Prostate gland (tissue), 2 donors: ENCODE data around the gene GATB. TPM values are rescaled to one million over a fixed set of nuclear protein-coding genes. Genes with fewer than 3 reads are reported as not detected.

Source experiments
- DNase-seq: peaks from one replicate; pipeline ENCODE4 v3.0.0-alpha.2; 2019; ENCODE audit warnings: low spot score
- H3K27ac ChIP-seq, 2 donors: fragments of 200-600 bp; sonication (generic); 2 replicates each; pipeline ENCODE4 v1.5.1; 2017 to 2019
- H3K27me3 ChIP-seq: fragments of 200-600 bp; sonication (generic); replicated peaks from 2 replicates; pipeline ENCODE4 v1.5.1; 2019; ENCODE audit not compliant: insufficient read depth
- H3K36me3 ChIP-seq, 2 donors: fragments of 200-600 bp; sonication (generic); 1 replicate in 1 of 2; 2 replicates in 1 of 2; pipeline versions ENCODE4 v1.5.1 to v1.8.1; 2017 to 2019
- H3K4me1 ChIP-seq: fragments of 200-600 bp; sonication (generic); replicated peaks from 2 replicates; pipeline ENCODE4 v1.5.1; 2019
- H3K4me3 ChIP-seq, 2 donors: fragments of 200-600 bp; sonication (generic); 2 replicates each; pipeline ENCODE4 v1.5.1; 2017 to 2019
- H3K9me3 ChIP-seq: fragments of 200-600 bp; sonication (generic); 2 replicates; pipeline ENCODE4 v1.5.1; 2017
- POLR2A ChIP-seq: fragments of 450-650 bp; IDR thresholded peaks from one replicate; pipeline ENCODE4 v1.6.1; 2016; ENCODE audit warnings: antibody characterized with exemption, mild to moderate bottlenecking
- POLR2AphosphoS5 ChIP-seq: sonication (generic); formaldehyde crosslinking; IDR thresholded peaks from one replicate; pipeline ENCODE4 v1.6.1; 2017; ENCODE audit warnings: antibody characterized with exemption
- WGBS: methylation state at CpG from one replicate; pipeline ENCODE4 v1.1.5; 2018; 5-methylcytosine and 5-hydroxymethylcytosine counted together
- intact Hi-C: fragments of 100-400 bp; cut with DNase I; formaldehyde crosslinking; loops from one replicate; pipeline ENCODE4 v1.14.2; 2022
- total RNA-seq, 2 donors: library from RNA; depleted of rRNA; stranded (reverse); fragments of >200 nt; gene quantifications; one replicate each; pipeline ENCODE4 v1.1.0, GENCODE V29; 2016
- TF ChIP-seq, protein P1 (sequence below), 4 experiments: fragments of 200-600 bp in 2 of 4; fragments of 450-650 bp in 2 of 4; sonication (generic) in 2 of 4; IDR thresholded peaks; 1 replicate in 3 of 4; 2 replicates in 1 of 4; pipeline ENCODE4 v1.5.1; 2016 to 2019; ENCODE audit warnings: antibody characterized with exemption in 4 of 4, mild to moderate bottlenecking in 2 of 4, moderate library complexity in 2 of 4

The GATB gene
- total RNA-seq, 2 donors from 2014 or later, result 15.8 to 38.7 TPM

- TF ChIP-seq, protein P1, sequence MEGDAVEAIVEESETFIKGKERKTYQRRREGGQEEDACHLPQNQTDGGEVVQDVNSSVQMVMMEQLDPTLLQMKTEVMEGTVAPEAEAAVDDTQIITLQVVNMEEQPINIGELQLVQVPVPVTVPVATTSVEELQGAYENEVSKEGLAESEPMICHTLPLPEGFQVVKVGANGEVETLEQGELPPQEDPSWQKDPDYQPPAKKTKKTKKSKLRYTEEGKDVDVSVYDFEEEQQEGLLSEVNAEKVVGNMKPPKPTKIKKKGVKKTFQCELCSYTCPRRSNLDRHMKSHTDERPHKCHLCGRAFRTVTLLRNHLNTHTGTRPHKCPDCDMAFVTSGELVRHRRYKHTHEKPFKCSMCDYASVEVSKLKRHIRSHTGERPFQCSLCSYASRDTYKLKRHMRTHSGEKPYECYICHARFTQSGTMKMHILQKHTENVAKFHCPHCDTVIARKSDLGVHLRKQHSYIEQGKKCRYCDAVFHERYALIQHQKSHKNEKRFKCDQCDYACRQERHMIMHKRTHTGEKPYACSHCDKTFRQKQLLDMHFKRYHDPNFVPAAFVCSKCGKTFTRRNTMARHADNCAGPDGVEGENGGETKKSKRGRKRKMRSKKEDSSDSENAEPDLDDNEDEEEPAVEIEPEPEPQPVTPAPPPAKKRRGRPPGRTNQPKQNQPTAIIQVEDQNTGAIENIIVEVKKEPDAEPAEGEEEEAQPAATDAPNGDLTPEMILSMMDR (IDR thresholded peaks at IDR 0.05), result no peak
- TF ChIP-seq POLR2A (no peak), POLR2AphosphoS5 (no peak)
- no peaks in the 10 kb centered on the region for H3K36me3 ChIP-seq
- H3K27ac ChIP-seq, result no peak overlapping the region
- DNase-seq, result no peak
- 48% methylated on average over 9 of the region's 9 CpGs for WGBS
- H3K27me3 ChIP-seq, result no peaks in the 10 kb centered on the region
- H3K4me3 ChIP-seq, result no peak overlapping the region
- H3K4me1 ChIP-seq, result no peaks in the 10 kb centered on the region
- no peaks in the 10 kb centered on the region for H3K9me3 ChIP-seq
- intact Hi-C loops, result no loop called here
These were observed 47.3 kb upstream of the GATB start for GRCh38 chr4:151808120-151808529.

- H3K4me3 ChIP-seq, result no peak overlapping the region
- H3K27ac ChIP-seq, result no peak overlapping the region
- no peak for DNase-seq
- no peaks in the 10 kb centered on the region for H3K27me3 ChIP-seq
- WGBS, result 71% methylated on average over 7 of the region's 7 CpGs
- H3K36me3 ChIP-seq, result no peaks in the 10 kb centered on the region
- TF ChIP-seq POLR2AphosphoS5 (no peak), POLR2A (no peak)
- TF ChIP-seq, protein P1 (IDR thresholded peaks at IDR 0.05), result no peak
- intact Hi-C loops, result no loop called here
- H3K4me1 ChIP-seq, result no peaks in the 10 kb centered on the region
- H3K9me3 ChIP-seq, result no peaks in the 10 kb centered on the region
These were observed 46.4 kb upstream of the GATB start for GRCh38 chr4:151807220-151807619.

DNA sequence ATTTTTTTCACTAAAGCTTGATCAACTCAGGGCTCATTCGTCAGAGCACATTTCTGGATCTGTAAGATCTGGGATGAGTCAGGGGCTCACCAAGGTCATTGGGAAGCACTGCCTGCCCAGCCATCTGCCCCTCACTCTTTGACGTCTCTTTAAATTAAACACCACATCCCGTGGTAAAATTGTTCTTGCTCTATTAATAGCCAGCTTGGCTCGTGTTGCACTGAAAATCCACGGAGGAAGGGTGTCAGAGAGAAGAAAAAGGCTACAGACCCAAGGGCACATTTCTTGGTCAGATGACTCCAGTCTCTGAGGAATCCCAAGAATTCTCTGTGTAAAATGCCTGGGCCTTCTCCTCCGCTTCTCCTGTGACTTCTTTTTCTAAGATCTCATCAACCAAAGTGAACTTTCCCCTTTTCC, 45.7 kb upstream of the GATB start:
- DNase-seq, result no peak
- no peaks in the 10 kb centered on the region for H3K9me3 ChIP-seq
- H3K4me1 ChIP-seq, result no peaks in the 10 kb centered on the region
- no peak overlapping the region for H3K4me3 ChIP-seq
- H3K27me3 ChIP-seq, result no peaks in the 10 kb centered on the region
- no peaks in the 10 kb centered on the region for H3K36me3 ChIP-seq
- intact Hi-C loops, result no loop called here
- H3K27ac ChIP-seq, result no peak overlapping the region
- 39% methylated on average over 6 of the region's 6 CpGs for WGBS
- TF ChIP-seq POLR2A (no peak), POLR2AphosphoS5 (no peak)
- TF ChIP-seq, protein P1 (IDR thresholded peaks at IDR 0.05), result no peak

- Histone ChIP-seq H3K36me3 (no peaks in the 10 kb centered on the region), H3K4me3 (no peak overlapping the region), H3K27me3 (no peaks in the 10 kb centered on the region), H3K27ac (no peak overlapping the region), H3K9me3 (no peaks in the 10 kb centered on the region), H3K4me1 (no peaks in the 10 kb centered on the region)
- no peak for DNase-seq
- WGBS, result 81% methylated on average over 1 of the region's 1 CpG
- intact Hi-C loops, result no loop called here
- TF ChIP-seq, protein P1 (IDR thresholded peaks at IDR 0.05), result no peak
- TF ChIP-seq POLR2A, result no peak
- no peak for TF ChIP-seq POLR2AphosphoS5
These were observed 44.0 kb upstream of the GATB start for GRCh38 chr4:151804821-151805220.

GRCh38 chr4:151804086-151804630, 43.4 kb upstream of the GATB start:
- Histone ChIP-seq H3K27me3 (no peaks in the 10 kb centered on the region), H3K9me3 (no peaks in the 10 kb centered on the region), H3K4me3 (no peak overlapping the region), H3K27ac (no peak overlapping the region), H3K36me3 (no peaks in the 10 kb centered on the region), H3K4me1 (no peaks in the 10 kb centered on the region)
- intact Hi-C loops, result no loop called here
- 92% methylated on average over 4 of the region's 4 CpGs for WGBS
- no peak for DNase-seq
- no peak for TF ChIP-seq POLR2AphosphoS5
- TF ChIP-seq, protein P1 (IDR thresholded peaks at IDR 0.05), result no peak
- TF ChIP-seq POLR2A, result no peak
